ENCODE measurements around the gene RRP1.

DNA sequence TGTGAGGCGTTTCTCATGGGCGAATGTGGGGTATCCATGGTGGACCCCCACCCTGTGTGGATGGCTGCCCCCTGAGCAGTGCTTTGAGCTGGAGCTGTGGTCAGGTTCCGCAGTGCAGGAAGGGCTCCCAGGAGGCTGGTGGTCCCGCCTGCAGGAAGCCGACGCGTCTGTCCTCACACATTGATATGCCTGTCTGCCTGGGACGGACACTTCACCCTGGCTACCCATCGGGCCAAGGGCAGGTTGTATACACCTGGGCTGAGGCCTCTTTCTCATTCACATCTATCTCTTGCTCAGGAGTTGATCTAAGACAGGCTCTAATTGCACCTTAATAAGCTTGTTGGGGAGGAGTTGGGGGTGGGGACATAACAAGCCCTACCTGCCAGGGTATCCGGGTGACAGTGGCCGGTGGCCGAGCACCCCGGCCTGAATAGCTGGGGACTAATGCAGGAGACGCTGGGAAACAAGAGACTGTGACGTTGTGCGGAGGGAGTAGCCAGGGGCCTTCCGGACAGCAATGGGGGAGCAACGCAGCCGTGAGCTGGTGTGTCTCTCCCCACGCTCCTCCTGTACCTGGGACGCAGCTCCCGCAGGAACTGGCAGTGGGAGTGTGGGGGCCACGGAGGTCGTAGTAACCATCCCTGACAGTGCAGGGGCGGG lies 48.8 kb upstream of the RRP1 start:
- TF ChIP-seq POLR2A (IDR thresholded peaks at IDR 0.05) (no peak), CTCF (IDR thresholded peaks at IDR 0.05) (no peak), POLR2AphosphoS5 (IDR thresholded peaks at IDR 0.05) (no peak), EP300 (IDR thresholded peaks at IDR 0.05) (no peak)
